Liver (tissue), 3 donors: ENCODE data around the gene BZW2.

Experiments used
- ATF3 ChIP-seq: IDR thresholded peaks from 2 replicates; pipeline ENCODE4 v1.6.1; 2016; ENCODE audit warnings: antibody characterized with exemption
- CTCF ChIP-seq: fragments of 150-350 bp; IDR thresholded peaks from 2 replicates; pipeline ENCODE4 v1.5.1; 2017; ENCODE audit warnings: improper control_type of control experiment, low read depth, low read length; ENCODE audit not compliant: missing input control
- JUND ChIP-seq, 2 donors: IDR thresholded peaks; 2 replicates each; pipeline ENCODE4 v1.6.1; 2016; ENCODE audit warnings: antibody characterized with exemption in 2 of 2
- RXRA ChIP-seq, 2 donors: IDR thresholded peaks; 2 replicates each; pipeline ENCODE4 v1.6.1; 2017 to 2018; ENCODE audit warnings: antibody characterized with exemption in 2 of 2, mild to moderate bottlenecking in 1 of 2
- SP1 ChIP-seq: IDR thresholded peaks from 2 replicates; pipeline ENCODE4 v1.6.1; 2018; ENCODE audit warnings: antibody characterized with exemption, mild to moderate bottlenecking
- TAF1 ChIP-seq: conservative IDR thresholded peaks from 2 replicates; pipeline ENCODE4 v1.6.1; 2016; ENCODE audit warnings: antibody characterized with exemption, mild to moderate bottlenecking
- ZBTB33 ChIP-seq: IDR thresholded peaks from 2 replicates; pipeline ENCODE4 v1.6.1; 2016; ENCODE audit warnings: antibody characterized with exemption
- donor health status: healthy.
- donor health status: healthy.

- no peak for TF ChIP-seq CTCF
- no peak for TF ChIP-seq ZBTB33
- TF ChIP-seq SP1 = no peak
- no peak for TF ChIP-seq JUND (IDR thresholded peaks at IDR 0.05)
- TF ChIP-seq TAF1 = no peak
- no peak for TF ChIP-seq ATF3
- TF ChIP-seq RXRA (IDR thresholded peaks at IDR 0.05) = no peak
Observed at GRCh38 chr7:16652240-16652583, 6.2 kb downstream of the BZW2 start.
